NCI-H510A treated with DMSO at 0.1 percent for 48 hours (cell line): ENCODE measurements around the gene ANKRD13D.
A peak's percentile ranks its signal among the peaks of the same experiment; 100 is the strongest.
"Not testable (repeated sequence)": the region's sequence is repeated elsewhere in the genome, so short reads cannot be mapped to it uniquely, and the experiment has no call there.

Experiments used
- DNase-seq: peaks from one replicate; lab custom pipeline; 2025; lab: John Stamatoyannopoulos, UW

The ANKRD13D gene

DNA sequence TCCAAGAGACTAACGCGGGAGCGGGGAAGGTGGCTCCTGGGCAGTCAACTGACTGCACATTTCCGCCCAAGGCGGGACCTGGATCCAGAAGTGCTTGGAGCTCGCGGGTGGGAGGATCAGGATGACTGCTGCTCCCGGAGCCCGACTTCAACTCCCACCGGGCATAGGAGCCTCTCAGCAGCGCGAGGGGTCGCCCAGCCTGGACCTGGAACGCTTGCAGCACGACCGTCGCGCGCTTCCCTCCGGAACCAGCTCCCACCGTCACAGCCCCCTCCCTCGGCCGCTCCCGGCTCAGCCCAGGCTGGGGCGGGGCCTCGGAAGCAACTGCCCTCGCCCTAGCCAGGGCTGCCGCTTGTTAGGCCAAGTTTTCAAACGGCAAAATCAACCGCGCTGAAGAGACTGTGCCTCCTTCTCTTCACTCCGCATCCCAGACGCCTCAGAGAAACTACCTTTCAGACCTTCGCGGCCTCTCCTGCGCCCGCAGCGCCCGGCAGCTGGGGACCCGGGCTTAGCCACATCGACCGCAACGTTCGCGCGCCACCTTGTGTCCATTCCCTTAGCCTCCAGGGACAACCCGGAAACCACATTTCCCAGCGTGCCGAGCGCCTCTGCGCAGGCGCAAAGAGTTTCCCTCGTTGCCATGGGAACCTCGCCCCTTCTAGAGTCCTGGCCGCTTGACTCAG is 28.2 kb downstream of the ANKRD13D start:
- DNase-seq = peak; percentile 99

DNA sequence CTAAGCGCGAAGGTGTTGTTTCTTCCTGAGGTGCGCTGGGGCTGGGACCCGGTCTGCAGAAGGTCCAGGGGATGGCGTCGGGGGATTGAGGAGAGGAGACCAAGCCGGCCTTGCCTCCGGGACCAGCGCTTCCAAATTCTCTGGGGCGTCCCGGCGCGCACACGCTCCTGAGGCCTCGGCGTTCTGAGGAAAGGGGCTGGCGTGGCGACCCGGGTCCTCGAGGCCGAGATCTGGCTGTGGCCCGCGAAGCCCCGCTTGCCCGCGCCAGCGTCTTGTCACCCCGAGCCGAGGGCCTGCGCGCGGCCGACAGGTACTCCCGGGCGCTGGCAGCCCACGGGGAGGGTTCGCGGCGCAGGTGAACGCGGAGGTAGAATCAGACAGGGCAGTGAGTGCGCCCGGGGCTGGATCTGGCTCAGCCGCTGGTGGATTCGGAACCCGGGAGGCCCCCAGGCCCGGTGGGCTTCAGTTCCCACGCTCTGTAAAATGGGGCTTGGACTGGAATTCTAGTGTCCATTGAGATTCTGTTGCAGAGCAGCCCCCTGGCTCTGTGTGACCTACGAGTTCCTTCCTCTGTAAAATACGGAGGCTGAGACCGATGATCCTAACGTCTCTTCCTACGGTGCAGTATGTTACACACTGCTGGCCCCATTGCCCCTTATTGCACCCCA is 28.9 kb downstream of the ANKRD13D start:
- peak; percentile 55 for DNase-seq

DNA sequence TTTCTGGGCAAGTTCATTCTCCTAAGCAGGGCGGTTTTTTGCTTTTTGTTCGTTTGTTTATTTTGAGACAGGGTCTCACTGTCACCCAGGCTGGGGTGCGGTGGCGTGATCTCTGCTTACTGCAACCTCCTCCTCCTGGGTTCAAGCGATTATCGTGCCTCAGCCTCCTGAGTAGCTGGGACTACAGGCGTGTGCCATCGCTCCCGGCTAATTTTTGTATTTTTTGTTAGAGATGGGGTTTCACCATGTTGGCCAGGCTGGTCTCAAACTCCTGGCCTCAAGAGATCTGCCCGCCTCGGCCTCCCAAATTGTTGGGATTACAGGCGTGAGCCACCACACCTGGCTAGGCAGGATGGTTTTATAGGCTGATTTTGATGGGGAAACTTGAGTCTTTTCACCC is 29.8 kb downstream of the ANKRD13D start:
- not testable (repeated sequence) for DNase-seq

DNA sequence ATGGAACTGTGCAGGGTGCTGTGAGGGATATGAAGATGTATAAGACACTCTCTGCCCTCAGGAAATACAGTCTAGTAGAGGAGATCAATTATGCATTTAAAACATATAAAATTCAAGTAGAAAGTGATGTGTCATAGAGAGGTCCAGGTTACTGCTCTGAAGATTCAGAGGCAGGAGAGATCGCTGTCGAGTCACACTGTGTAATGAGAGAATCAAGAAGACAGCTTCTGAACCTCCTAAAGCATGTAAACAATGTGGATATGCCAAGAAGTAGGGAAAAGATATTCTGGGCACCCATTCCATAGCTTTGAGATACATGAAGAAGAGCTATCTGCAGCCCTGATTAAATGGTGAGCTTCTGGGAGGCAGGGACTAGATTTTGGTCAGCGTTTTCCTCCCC is 30.9 kb downstream of the ANKRD13D start:
- no peak for DNase-seq

DNA sequence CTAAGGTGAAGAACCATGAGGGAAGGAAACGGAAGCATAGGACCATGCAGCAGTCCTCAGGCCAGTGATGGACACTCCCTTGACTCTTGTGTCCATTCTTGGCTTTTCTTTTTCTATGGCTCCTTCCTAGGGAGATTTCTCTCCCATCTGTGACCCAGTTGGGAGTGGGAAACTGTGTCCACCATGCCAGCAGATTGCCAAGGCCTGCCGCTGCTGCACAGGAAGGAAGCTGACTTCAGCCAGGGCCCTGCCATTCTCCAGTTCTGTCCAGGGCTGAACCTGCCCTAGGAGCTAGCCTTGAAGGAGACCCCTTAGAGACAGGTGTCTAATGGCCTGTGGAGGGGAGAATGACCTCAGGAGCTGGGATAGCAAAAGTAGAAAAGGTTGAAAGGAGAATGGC is 31.6 kb downstream of the ANKRD13D start:
- no peak for DNase-seq

DNA sequence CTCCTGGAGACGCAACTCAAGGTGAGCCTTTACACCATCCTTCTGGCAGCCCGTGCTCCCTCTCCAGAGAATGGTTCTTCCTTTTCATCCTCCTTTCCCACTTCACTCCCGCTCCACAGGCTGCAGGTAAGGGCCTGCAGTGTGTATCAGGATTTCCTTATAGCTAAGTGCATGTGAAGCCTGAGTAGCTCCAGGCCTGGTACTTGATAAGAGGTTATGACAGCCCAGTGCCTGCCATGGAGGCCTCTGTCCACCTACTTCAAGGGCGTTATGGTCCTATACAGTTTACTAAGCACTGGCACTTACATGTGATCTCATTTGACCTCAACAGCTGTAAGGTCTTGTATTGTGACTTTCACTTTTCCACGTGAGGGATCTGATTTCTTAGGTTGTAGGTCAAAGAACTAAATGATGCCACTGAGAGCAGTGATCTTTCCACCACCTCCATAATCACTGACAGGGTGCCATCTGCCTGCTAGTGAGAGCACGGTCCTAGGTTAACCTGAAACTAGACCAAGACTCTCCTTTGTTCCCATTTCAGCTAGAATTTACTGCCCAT is 32.3 kb downstream of the ANKRD13D start:
- no peak for DNase-seq

DNA sequence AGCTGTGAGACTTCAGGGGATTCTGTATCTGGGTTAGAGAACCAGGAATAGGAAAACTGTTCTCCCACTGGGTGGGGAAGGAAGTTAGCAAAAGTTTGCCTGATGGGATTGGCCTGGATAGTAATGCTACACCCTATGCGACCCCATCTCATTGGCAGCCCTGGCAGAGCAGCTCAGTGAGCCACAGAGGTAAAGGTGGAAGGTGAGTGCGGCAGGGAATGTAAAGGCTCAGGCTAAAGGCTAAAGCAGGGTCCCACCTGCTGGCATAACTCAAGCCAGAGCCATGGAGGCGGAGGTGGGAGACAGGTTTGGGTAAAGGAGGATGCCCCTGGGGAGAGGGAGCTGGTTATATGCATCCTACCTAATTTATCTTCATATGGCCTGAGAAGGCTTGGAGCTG is 32.9 kb downstream of the ANKRD13D start:
- no peak for DNase-seq

DNA sequence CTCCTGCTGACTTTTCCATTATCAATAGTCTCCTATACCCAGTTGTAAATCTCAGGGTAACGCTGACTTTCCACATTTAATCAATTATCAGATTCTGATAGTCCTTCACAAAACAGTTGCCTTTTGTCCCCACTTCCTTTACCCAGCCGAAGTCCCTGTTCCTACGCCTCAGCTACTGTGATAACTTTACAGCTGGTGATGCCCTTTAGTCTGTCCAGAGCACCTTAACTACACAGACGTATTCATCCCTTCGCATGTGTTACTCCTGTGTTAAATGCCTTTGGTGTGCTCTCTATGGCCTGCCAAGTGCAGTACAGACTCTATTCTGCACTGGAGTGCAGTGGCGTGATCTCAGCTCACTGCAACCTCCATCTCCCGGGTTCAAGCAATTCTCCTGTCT is 34.4 kb downstream of the ANKRD13D start:
- no peak for DNase-seq

DNA sequence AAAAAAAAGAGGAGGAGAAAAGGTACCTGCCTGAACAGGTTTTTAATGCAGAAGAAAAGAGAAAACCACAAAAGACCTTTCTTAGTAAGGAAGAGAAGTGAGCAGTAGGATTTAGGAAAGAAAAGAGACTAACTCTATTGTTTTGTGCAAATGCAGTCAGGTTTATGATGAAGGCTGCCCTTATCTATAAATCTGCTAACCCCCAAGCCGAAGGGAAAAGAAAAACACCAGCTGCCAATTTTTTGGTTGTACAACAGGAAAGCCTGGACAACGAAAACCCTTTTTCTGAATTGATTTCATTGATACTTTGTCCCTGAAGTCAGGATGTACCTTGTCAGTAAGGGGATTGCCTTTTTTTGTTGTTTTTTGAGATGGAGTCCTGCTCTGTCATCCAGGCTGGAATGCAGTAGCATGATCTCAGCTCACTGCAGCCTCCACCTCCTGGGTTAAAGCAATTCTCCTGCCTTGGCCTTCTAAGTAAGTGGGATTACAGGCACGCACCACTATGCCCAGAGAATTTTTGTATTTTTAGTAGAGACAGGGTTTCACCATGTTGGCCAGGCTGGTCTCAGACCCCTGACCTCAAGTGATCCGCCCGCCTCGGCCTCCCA is 43.1 kb downstream of the ANKRD13D start:
- no peak for DNase-seq

DNA sequence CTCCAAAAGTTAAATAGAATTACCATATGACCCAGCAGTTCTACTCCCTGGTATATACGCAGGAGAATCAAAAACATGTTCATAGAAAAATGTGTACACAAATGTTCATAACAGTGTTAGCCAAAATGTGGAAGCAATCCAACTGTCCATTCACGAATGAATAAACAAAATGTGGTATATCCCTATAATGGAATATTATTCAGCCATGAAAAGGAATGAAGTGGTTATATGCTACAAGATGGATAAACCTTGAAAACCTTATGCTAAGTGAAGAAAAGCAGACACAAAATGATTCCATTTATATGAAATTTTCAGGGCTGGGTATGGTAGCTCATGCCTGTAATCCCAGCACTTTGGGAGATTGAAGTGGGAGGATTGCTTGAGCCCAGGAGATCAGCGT is 48.2 kb downstream of the ANKRD13D start:
- no peak for DNase-seq

DNA sequence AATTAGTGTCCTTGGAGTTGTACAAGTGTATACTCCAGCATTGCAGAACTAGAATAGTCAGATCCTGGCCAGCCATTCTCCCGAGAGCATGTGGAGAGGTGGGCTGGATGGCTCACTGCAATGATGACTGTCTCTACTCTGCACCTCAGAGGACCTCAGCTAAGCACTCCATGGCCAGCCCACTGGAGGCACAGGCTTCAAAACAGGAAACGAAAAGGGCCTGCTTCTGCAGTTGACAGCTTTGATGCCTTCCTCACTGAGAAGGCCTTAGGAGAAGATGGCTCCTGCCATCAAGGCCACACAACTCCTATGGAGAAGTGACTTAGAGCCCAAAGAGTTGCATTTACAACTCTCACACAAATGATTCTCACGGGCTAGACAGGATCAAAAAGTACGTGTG is 55.2 kb downstream of the ANKRD13D start:
- no peak for DNase-seq

DNA sequence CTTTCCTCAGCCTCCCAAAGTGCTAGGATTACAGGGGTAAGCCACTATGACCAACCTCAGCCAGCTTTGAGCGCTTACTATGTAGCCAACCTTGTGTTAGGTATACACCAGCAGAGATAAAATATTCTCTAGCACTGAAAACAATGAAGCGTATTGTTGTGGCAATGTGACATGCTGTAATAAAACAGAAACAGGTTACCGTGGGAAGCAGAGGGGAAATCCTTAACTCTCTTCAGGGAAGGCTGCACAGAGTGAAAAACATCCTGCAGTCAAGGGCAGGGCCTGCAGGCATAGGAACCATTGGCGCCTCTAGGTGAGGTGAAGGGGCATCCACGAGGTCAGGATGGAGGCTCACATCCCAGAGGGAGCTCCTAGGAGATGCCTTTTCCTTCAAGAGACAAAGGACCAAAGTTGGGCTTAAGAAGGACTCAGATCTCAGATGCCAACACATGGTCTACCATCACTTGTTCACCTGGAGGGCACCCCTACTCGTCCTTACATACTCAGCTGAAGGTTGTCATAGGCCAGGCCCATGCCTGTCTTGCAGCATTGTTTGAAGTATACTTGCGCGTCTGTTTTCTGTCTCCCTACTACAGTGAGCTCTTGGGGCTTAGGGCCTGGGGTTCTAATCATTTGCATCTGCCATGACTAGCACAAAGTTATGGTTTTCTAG is 56.3 kb downstream of the ANKRD13D start:
- DNase-seq = no peak

DNA sequence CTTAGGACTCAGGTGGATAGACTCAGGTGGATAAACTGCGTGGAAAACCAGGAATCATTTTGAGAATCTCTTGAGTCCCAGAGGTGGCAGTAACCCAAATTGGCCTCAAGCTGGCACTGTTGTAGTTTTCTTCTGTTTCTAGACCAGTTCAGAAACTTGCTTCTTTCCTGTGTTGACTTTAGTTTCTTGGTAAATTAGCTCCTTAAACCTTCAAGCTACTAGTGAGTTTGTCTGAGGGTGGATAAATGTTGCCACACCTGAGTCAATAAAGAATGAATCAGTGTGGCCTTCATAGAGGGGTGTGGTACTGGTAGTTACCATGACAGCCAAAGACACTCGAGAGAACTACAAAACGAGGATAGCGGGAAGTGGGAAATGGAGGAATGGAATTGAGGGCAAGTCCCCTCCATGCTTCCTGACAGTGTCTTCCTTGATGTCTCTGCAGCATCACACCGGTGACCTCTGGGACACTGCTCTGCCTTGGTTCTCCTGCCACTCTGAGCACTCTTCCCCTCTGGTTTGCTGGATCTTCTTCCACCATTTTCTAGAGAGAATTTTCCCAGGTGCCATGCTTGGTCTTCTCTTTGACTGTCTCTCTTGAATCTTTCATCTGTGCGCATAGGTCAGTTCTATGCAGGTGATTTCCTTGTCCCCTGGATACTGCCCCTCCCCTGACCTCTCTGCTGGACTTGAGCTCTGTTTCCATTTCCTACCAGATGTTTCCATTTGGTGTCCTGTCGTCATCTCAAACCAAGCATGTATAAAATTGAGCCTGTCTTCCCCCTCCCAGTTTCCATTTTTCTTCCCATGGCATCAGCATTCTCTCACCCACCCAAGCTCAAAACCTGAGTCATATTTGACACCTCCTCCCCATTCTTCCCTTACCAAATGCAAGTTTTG is 57.1 kb downstream of the ANKRD13D start:
- DNase-seq = peak; percentile 77

DNA sequence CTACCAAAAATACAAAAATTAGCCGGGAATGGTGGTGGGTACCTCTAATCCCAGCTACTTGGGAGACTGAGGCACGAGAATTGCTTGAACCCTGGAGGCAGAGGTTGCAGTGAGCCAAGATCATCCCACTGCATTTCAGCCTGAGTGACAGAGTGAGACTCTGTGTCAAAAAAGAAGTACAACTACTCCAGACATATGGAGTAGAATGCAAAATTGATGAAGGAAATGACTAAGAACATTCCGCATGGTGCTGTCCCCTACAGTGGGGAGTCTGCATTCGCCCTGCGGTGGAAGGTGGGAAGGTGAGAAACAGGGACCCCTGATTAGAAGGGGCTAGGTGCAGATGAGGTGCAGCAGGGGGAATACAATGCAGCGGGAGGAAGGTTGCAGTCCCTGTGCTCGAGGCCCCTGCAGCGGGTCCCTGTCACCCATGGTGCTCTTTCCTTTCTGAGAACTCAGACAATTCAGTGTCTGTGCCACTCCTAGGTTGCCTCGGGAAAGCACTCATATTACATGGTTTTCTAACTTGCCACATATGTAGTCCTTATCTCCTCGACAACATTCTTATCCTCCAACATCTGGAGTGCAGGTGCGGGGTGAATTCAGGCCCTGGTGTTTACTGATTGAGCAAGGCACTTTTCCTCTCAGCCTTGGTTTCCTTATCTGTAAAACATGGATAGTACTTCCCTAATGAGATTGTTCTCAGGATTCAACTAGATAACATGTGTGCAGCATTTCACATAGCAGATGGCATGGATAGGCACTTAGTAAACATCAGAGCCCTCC is 59.1 kb downstream of the ANKRD13D start:
- no peak for DNase-seq

DNA sequence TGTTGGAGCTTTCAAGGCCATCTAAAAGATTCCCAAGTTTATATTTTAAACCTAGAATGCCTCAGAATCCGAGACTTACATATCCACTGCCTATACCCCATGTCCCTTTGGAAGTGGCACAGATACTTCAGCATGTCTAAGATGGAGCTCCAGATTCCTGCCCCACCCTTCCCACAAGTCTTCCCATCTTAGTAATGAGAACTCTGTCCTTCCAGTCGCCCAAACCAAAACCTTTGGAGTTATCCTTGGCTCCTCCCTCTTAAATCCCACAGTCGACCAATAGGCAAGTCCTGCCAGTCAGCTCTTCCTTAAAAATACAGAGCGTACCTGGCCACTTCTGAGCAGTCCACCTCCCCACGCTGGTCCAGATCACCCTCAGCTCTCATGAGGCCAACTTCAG is 59.9 kb downstream of the ANKRD13D start:
- DNase-seq = no peak

DNA sequence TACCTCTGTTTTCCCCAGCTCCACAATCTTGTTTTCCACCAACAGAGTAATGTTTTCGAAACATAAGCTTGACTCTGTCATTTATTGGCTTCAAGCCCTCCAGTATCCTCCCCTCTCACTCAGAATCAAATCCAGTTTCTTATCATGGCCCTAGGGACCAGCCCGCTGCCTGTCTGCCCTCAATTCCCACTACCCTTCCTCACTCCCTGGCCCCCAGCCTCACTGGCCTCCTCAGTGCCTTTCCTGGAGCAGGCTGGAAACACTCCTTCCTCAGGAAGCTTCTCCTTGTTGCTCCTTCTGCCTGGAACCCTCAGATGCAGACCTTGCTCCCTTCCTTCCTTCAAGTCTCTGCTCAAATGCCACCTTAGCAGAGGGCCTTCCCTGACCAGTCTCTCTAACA is 60.4 kb downstream of the ANKRD13D start:
- no peak for DNase-seq

DNA sequence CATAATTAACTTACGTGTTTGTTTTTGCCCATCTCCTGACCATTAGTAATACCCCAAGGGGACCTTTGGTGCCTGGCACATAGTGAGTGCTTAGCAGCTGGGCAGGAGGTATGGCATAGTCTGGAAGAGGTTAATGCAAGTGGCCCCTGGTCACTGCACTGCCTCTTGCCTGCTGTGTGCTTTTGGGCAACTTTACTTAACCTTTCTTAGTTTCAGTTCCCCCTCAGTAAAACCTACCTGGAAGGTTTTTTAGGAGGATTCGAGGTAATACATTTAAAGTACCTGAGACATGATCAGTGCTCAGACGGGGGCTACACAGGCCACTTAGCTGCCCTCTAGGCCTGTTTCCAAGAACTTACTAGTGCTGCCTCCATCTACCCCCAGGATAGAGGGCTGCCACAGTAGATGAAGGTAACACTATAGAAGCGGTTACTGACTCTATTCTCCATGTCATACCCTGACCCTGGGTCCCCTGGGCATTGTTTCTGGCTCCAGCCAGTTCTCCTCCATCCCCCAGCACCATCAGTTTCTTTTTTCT is 60.9 kb downstream of the ANKRD13D start:
- DNase-seq = no peak

DNA sequence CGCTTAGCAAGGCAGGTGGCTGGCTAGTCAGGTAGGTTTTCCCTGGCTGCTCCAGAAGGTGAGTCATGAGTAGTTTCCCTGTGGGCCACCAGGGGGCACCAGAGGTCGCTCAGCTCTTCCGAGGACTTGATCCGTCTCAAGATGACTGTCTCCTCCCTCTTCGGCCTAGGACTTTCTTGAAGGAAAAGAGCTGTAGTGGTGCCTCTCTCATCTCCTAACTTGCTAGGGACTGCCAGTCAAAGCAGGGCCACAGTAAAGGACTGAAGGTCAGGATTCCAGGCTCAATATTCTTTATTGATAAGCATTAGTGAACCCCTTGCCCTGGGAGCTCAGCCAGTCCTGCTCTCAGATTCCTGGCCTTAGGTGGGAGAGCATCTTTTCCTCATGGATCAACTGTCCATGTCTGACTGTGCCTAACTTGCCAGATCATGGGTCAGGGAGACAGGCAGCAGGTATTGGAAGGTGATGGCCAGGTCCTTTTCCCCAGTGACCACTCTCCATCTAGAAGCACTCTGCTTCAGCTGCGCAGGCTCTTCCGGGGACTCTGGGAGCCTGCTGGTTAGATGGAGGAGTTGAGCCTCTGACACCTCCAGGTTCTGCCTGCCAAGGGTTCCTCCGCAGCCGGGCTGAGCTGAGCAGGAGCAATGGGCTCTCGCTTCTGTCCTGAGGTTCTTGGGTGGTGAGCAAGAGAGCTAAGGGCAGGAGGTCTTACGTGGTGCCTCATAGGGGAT is 62.3 kb downstream of the ANKRD13D start:
- DNase-seq = peak; percentile 94
